Neural cell (in vitro differentiated cells): ENCODE results near the gene SEC14L6.

Experiments used
- CTCF ChIP-seq: fragments of 450-650 bp; IDR thresholded peaks from 2 replicates; pipeline ENCODE4 v1.5.1; 2014; ENCODE audit warnings: antibody characterized with exemption, mild to moderate bottlenecking, moderate library complexity; ENCODE audit not compliant: poor library complexity, severe bottlenecking
- EP300 ChIP-seq: fragments of 450-650 bp; conservative IDR thresholded peaks from 2 replicates; pipeline ENCODE4 v1.6.1; 2014; ENCODE audit warnings: antibody characterized with exemption, mild to moderate bottlenecking, moderate library complexity; ENCODE audit not compliant: poor library complexity, severe bottlenecking
- EZH2 ChIP-seq: fragments of 200-600, 300-800 bp; shearing (Covaris generic), sonication (generic); IDR thresholded peaks from 2 replicates; pipeline ENCODE4 v1.6.1; 2014; ENCODE audit warnings: antibody characterized with exemption, low read length, borderline replicate concordance, mild to moderate bottlenecking; ENCODE audit not compliant: insufficient read depth, poor library complexity, severe bottlenecking
- POLR2AphosphoS5 ChIP-seq: IDR thresholded peaks from 2 replicates; pipeline ENCODE4 v1.6.1; 2012
- RAD21 ChIP-seq: fragments of 450-650 bp; conservative IDR thresholded peaks from 2 replicates; pipeline ENCODE4 v1.6.1; 2014; ENCODE audit warnings: antibody characterized with exemption, mild to moderate bottlenecking, moderate library complexity
- REST ChIP-seq: IDR thresholded peaks from 2 replicates; pipeline ENCODE4 v1.6.1; 2012; ENCODE audit warnings: borderline replicate concordance
- SMC3 ChIP-seq: fragments of 450-650 bp; conservative IDR thresholded peaks from 2 replicates; pipeline ENCODE4 v1.6.1; 2014; ENCODE audit warnings: antibody characterized with exemption, mild to moderate bottlenecking, moderate library complexity; ENCODE audit not compliant: poor library complexity
- TAF1 ChIP-seq: IDR thresholded peaks from 2 replicates; pipeline ENCODE4 v1.6.1; 2012; ENCODE audit warnings: low read depth

GRCh38 chr22:30559889-30560288 is 13.3 kb upstream of the SEC14L6 start:
- TF ChIP-seq CTCF, result no peak
- TF ChIP-seq POLR2AphosphoS5, result no peak
- no peak for TF ChIP-seq EZH2
- TF ChIP-seq EP300, result no peak
- no peak for TF ChIP-seq SMC3
- no peak for TF ChIP-seq TAF1
- TF ChIP-seq REST, result no peak
- TF ChIP-seq RAD21, result no peak
